Coronary artery (tissue), 2 donors: ENCODE data around the gene PEPD.

Source experiments
- DNase-seq: peaks from one replicate; pipeline ENCODE4 v3.0.0-alpha.2; 2017; ENCODE audit warnings: low spot score
- H3K27ac ChIP-seq, 2 donors: fragments of 200-600 bp; sonication (generic); one replicate each; pipeline ENCODE4 v1.5.1; 2016 to 2019
- H3K4me3 ChIP-seq: fragments of 200-600 bp; sonication (generic); 2 replicates; pipeline ENCODE4 v1.5.1; 2016; ENCODE audit warnings: mild to moderate bottlenecking, moderate library complexity
- TF ChIP-seq, protein P1 (sequence below): fragments of 200-600 bp; sonication (generic); IDR thresholded peaks from one replicate; pipeline ENCODE4 v1.5.1; 2019; ENCODE audit warnings: antibody characterized with exemption

PEPD gene

DNA sequence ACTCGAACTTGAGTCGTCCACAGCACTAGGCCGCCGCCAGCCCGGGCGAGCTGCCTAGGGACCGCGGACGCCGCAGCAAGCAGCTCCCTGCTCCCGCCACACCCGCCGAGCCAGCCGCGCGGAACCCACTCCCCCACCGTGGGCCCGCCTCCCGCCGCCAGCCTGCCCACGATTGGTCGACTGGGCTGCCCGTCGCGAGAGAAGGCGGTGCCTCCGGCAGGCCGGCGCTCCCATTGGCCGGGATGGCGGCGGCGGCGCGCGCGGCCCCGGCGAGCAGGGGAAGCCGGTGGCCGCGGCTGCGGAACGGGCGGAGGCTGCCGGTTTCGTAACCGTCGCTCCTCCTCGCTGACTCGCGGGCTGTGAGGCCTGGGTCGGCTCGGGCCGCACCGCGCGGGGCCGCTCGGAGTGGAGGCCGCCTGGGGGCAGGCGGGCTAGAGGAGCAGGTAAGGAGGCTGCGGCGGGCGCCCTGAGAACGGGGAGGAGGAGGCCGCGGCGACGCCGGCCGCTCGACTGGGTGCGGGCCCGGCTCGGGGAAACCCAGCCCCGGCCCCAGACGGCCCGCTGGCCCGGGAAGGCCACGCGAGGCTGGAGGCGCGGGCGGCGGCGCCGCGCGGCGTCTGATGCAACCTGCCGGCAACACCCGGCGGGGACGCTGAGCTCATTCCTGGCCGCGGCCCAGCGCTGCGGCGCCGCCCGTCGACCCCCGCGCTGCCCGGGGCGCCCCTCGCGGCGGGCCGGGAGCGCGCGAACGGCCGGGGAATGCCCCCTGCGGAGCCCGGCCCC lies 147.9 kb downstream of the PEPD start, which contains the start of gene CEBPG:
TSS of gene CEBPG (plus strand) at position 257 of the 783 bp plus-strand sequence. CDS start 5,531 bp downstream, outside the sequence.
- DNase-seq, result peak; percentile 97
- TF ChIP-seq, protein P1, sequence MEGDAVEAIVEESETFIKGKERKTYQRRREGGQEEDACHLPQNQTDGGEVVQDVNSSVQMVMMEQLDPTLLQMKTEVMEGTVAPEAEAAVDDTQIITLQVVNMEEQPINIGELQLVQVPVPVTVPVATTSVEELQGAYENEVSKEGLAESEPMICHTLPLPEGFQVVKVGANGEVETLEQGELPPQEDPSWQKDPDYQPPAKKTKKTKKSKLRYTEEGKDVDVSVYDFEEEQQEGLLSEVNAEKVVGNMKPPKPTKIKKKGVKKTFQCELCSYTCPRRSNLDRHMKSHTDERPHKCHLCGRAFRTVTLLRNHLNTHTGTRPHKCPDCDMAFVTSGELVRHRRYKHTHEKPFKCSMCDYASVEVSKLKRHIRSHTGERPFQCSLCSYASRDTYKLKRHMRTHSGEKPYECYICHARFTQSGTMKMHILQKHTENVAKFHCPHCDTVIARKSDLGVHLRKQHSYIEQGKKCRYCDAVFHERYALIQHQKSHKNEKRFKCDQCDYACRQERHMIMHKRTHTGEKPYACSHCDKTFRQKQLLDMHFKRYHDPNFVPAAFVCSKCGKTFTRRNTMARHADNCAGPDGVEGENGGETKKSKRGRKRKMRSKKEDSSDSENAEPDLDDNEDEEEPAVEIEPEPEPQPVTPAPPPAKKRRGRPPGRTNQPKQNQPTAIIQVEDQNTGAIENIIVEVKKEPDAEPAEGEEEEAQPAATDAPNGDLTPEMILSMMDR, result no peak
- Histone ChIP-seq H3K27ac (peak within 1 kb of the TSS; percentile 84 to 98), H3K4me3 (peak within 1 kb of the TSS; percentile 92)

DNA sequence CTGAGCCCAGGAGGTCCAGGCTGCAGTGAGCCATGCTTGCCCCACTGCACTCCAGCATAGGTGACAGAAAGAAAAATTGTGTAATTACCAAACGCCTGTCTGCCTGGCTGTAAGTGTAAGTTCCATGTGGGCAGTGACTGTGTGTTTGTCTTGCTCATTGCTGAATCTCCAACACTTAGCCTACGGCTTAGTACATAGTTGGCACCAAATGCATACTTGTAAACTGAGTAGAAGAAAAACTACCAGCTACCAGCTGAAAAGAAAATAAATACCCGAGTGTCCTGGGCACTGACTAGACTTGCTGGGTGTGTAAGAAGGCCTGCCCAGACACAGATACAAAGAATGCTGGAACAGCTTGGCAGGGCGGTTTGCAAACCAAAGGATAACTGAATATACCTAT lies 150.8 kb downstream of the PEPD start:
- TF ChIP-seq, protein P1, result no peak
- H3K4me3 ChIP-seq, result no peak overlapping the region
- no peak for DNase-seq
- no peak overlapping the region for H3K27ac ChIP-seq

GRCh38 chr19:33368074-33368864 lies 153.3 kb downstream of the PEPD start:
- no peak for DNase-seq
- H3K27ac ChIP-seq, result no peak overlapping the region
- TF ChIP-seq, protein P1, result no peak

GRCh38 chr19:33366897-33367296 lies 154.7 kb downstream of the PEPD start:
- TF ChIP-seq, protein P1, result no peak
- no peak overlapping the region for H3K27ac ChIP-seq
- no peak for DNase-seq

More at GRCh38 chr19:33368074-33368864, 153.3 kb downstream of the PEPD start:
- H3K4me3 ChIP-seq, result no peak overlapping the region

GRCh38 chr19:33366127-33366526 lies 155.5 kb downstream of the PEPD start:
- DNase-seq, result no peak
- Histone ChIP-seq H3K27ac (no peak overlapping the region), H3K4me3 (no peak overlapping the region)
- TF ChIP-seq, protein P1, result no peak

More at GRCh38 chr19:33366897-33367296, 154.7 kb downstream of the PEPD start:
- no peak overlapping the region for H3K4me3 ChIP-seq

- Histone ChIP-seq H3K27ac (no peak overlapping the region), H3K4me3 (no peak overlapping the region)
- TF ChIP-seq, protein P1, result no peak
- no peak for DNase-seq
Observed at GRCh38 chr19:33365691-33366090, 155.9 kb downstream of the PEPD start.
